Dedifferentiated amniotic fluid mesenchymal stem cell (primary cell): Measurements from ENCODE around the gene COX7A2L.
"Not testable (repeated sequence)": the region's sequence is repeated elsewhere in the genome, so short reads cannot be mapped to it uniquely, and the experiment has no call there.

ENCODE experiments used
- DNase-seq: peaks from one replicate; pipeline ENCODE4 v3.0.0-alpha.2; 2016; ENCODE audit errors: extremely low spot score

The COX7A2L gene

GRCh38 chr2:42360890-42361727 lies at the start of gene COX7A2L:
Gene COX7A2L, minus strand, starts transcription at chr2:42361217. Its CDS starts 56 bp downstream, at chr2:42361161.
- DNase-seq, result peak; percentile 97

- DNase-seq, result no peak
Measured at GRCh38 chr2:42408009-42408408, 47.0 kb upstream of the COX7A2L start.

GRCh38 chr2:42407476-42407875 lies 46.5 kb upstream of the COX7A2L start:
- no peak for DNase-seq

GRCh38 chr2:42404676-42405075 lies 43.7 kb upstream of the COX7A2L start:
- no peak for DNase-seq

GRCh38 chr2:42401773-42402172 lies 40.8 kb upstream of the COX7A2L start:
- DNase-seq, result no peak

- DNase-seq, result not testable (repeated sequence)
Measured at GRCh38 chr2:42398052-42398451, 37.0 kb upstream of the COX7A2L start.

- not testable (repeated sequence) for DNase-seq
Measured at GRCh38 chr2:42393320-42393719, 32.3 kb upstream of the COX7A2L start.

GRCh38 chr2:42392191-42392590 lies 31.2 kb upstream of the COX7A2L start:
- no peak for DNase-seq

- no peak for DNase-seq
Measured at GRCh38 chr2:42390401-42390969, 29.5 kb upstream of the COX7A2L start.

GRCh38 chr2:42386682-42387081 lies 25.7 kb upstream of the COX7A2L start:
- no peak for DNase-seq

- DNase-seq, result no peak
Measured at GRCh38 chr2:42385225-42385624, 24.2 kb upstream of the COX7A2L start.

GRCh38 chr2:42383855-42384530 lies 23.0 kb upstream of the COX7A2L start:
- DNase-seq, result no peak

- DNase-seq, result no peak
Measured at GRCh38 chr2:42382144-42382543, 21.1 kb upstream of the COX7A2L start.

GRCh38 chr2:42380026-42380425 lies 19.0 kb upstream of the COX7A2L start:
- DNase-seq, result not testable (repeated sequence)

GRCh38 chr2:42378415-42378814 lies 17.4 kb upstream of the COX7A2L start:
- DNase-seq, result no peak

GRCh38 chr2:42376758-42377157 lies 15.7 kb upstream of the COX7A2L start:
- no peak for DNase-seq

GRCh38 chr2:42372474-42373200 lies 11.6 kb upstream of the COX7A2L start:
- no peak for DNase-seq

GRCh38 chr2:42371611-42372473 lies 10.8 kb upstream of the COX7A2L start:
- no peak for DNase-seq

GRCh38 chr2:42369532-42370229 lies 8.7 kb upstream of the COX7A2L start:
- no peak for DNase-seq

GRCh38 chr2:42368817-42369531 lies 8.0 kb upstream of the COX7A2L start:
- no peak for DNase-seq
